CD8-positive, alpha-beta T cell (primary cell): ENCODE data around the gene QSOX1. TPM values are rescaled to one million over a fixed set of nuclear protein-coding genes. Genes with fewer than 3 reads are reported as not detected.

ENCODE experiments used
- total RNA-seq, 46 experiments: library from RNA in 2 of 46; stranded (reverse) in 2 of 46; gene quantifications; one replicate each; pipeline ENCODE4 v1.2.3 and lab custom pipeline; 2021 to 2026

The QSOX1 gene
- total RNA-seq, 2 experiments from 2014 or later = 12.8 to 12.9 TPM

Other genes with a start within 250 kb of the QSOX1 start
- 10 to 100 TPM; 37.6 to 42.7 TPM for gene CEP350, start 200.1 kb upstream of the QSOX1 start, total RNA-seq
- under 1 TPM in 1 of 2 experiments, not detected in 1; 0.08 TPM for gene LHX4, start 75.4 kb downstream of the QSOX1 start, total RNA-seq